Thyroid gland (tissue), 4 donors: ENCODE results near the gene RAB5B. TPM values are rescaled to one million over a fixed set of nuclear protein-coding genes. Genes with fewer than 3 reads are reported as not detected.

Experiments
- DNase-seq, 2 donors: peaks; one replicate each; pipeline ENCODE4 v3.0.0-alpha.2; 2019
- H3K27ac ChIP-seq, 3 donors: fragments of 200-600 bp; sonication (generic); 1 replicate in 2 of 3; 2 replicates in 1 of 3; pipeline ENCODE4 v1.5.1; 2016 to 2019; ENCODE audit warnings: mild to moderate bottlenecking in 1 of 3, moderate library complexity in 1 of 3
- H3K27me3 ChIP-seq: fragments of 200-600 bp; sonication (generic); one replicate; pipeline ENCODE4 v1.5.1; 2019
- H3K36me3 ChIP-seq, 2 donors: fragments of 200-600 bp; sonication (generic); one replicate each; pipeline ENCODE4 v1.5.1; 2016 to 2019
- H3K4me1 ChIP-seq, 2 donors: fragments of 200-600 bp; sonication (generic); one replicate each; pipeline ENCODE4 v1.5.1; 2017 to 2019
- H3K4me3 ChIP-seq, 3 donors: fragments of 200-600 bp; sonication (generic); replicated peaks in 1 of 3; 1 replicate in 2 of 3; 2 replicates in 1 of 3; pipeline ENCODE4 v1.5.1; 2016; ENCODE audit warnings: mild to moderate bottlenecking in 1 of 3
- H3K9me3 ChIP-seq: fragments of 200-600 bp; sonication (generic); one replicate; pipeline ENCODE4 v1.5.1; 2017
- POLR2A ChIP-seq, 2 donors: fragments of 450-650 bp; IDR thresholded peaks; one replicate each; pipeline ENCODE4 v1.6.1; 2017; ENCODE audit warnings: antibody characterized with exemption in 2 of 2, mild to moderate bottlenecking in 2 of 2, moderate library complexity in 1 of 2
- WGBS, 2 donors: methylation state at CpG; one replicate each; pipeline ENCODE4 v1.1.5; 2017; 5-methylcytosine and 5-hydroxymethylcytosine counted together
- intact Hi-C: fragments of 100-400 bp; cut with DNase I; formaldehyde crosslinking; loops from one replicate; pipeline ENCODE4 v1.15.1; 2023
- total RNA-seq, 4 donors: library from RNA; depleted of rRNA; stranded (reverse); fragments of >200 nt; gene quantifications; one replicate each; pipeline ENCODE4 v1.2.3, GENCODE V29; 2016
- TF ChIP-seq, protein P1 (sequence below), 6 experiments: fragments of 200-600 bp in 3 of 6; fragments of 450-650 bp in 3 of 6; sonication (generic) in 3 of 6; IDR thresholded peaks; one replicate each; pipeline ENCODE4 v1.5.1; 2016 to 2019; ENCODE audit warnings: antibody characterized with exemption in 6 of 6, mild to moderate bottlenecking in 2 of 6, inconsistent platforms in 1 of 6, moderate library complexity in 1 of 6

RAB5B gene
- total RNA-seq, 4 donors from 2014 or later = 104 to 119 (median 107) TPM

DNA sequence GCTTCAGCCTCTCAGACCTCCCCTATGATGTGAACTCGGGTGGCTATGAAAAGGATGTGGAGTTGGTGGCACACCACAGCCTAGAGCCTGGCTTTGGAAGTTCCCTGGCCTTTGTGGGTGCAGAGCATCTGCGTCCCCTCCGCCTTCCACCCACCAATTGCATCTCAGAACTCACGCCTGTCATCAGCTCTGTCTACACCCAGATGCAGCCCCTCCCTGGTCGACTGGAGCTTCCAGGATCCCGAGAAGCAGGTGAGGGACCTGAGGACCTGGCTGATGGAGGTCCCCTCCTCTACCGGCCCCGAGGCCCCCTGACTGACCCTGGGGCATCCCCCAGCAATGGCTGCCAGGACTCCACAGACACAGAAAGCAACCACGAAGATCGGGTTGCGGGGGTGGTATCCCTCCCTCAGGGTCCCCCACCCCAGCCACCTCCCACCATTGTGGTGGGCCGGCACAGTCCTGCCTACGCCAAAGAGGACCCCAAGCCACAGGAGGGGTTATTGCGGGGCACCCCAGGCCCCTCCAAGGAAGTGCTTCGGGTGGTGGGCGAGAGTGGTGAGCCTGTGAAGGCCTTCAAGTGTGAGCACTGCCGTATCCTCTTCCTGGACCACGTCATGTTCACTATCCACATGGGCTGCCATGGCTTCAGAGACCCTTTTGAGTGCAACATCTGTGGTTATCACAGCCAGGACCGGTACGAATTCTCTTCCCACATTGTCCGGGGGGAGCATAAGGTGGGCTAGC lies 60.9 kb downstream of the RAB5B start:
- Histone ChIP-seq H3K4me3 (no peak overlapping the region), H3K4me1 (no peaks in the 10 kb centered on the region), H3K27me3 (no peaks in the 10 kb centered on the region), H3K27ac (no peak overlapping the region), H3K9me3 (no peaks in the 10 kb centered on the region), H3K36me3 (peaks cover 15 to 25% of the 10 kb centered on the region in 2 donors)
- intact Hi-C loops = loop anchor here (5.0 kb wide), 1 partner anchor 32 kb away; no protein-coding TSS in a partner anchor
- TF ChIP-seq, protein P1, sequence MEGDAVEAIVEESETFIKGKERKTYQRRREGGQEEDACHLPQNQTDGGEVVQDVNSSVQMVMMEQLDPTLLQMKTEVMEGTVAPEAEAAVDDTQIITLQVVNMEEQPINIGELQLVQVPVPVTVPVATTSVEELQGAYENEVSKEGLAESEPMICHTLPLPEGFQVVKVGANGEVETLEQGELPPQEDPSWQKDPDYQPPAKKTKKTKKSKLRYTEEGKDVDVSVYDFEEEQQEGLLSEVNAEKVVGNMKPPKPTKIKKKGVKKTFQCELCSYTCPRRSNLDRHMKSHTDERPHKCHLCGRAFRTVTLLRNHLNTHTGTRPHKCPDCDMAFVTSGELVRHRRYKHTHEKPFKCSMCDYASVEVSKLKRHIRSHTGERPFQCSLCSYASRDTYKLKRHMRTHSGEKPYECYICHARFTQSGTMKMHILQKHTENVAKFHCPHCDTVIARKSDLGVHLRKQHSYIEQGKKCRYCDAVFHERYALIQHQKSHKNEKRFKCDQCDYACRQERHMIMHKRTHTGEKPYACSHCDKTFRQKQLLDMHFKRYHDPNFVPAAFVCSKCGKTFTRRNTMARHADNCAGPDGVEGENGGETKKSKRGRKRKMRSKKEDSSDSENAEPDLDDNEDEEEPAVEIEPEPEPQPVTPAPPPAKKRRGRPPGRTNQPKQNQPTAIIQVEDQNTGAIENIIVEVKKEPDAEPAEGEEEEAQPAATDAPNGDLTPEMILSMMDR (IDR thresholded peaks at IDR 0.05) = no peak
- TF ChIP-seq POLR2A (IDR thresholded peaks at IDR 0.05) = no peak
- 84 to 91% methylated on average over 12 to 16 of the region's 21 CpGs for WGBS, 2 donors
- DNase-seq = no peak

DNA sequence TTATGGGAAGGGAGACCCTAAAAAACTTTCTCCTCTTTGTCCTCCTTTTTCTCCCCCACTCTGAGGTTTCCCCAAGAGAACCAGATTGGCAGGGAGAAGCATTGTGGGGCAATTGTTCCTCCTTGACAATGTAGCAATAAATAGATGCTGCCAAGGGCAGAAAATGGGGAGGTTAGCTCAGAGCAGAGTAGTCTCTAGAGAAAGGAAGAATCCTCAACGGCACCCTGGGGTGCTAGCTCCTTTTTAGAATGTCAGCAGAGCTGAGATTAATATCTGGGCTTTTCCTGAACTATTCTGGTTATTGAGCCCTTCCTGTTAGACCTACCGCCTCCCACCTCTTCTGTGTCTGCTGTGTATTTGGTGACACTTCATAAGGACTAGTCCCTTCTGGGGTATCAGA lies 63.3 kb downstream of the RAB5B start:
- H3K36me3 ChIP-seq = peaks cover 15 to 19% of the 10 kb centered on the region in 2 donors
- TF ChIP-seq, protein P1 (IDR thresholded peaks at IDR 0.05) = no peak
- TF ChIP-seq POLR2A (IDR thresholded peaks at IDR 0.05) = no peak
- H3K27me3 ChIP-seq = no peaks in the 10 kb centered on the region
- no peak overlapping the region for H3K27ac ChIP-seq
- 73 to 88% methylated on average over 2 of the region's 2 CpGs for WGBS, 2 donors
- intact Hi-C loops = loop anchor here (5.0 kb wide), 1 partner anchor 35 kb away; no protein-coding TSS in a partner anchor
- no peak for DNase-seq
- no peaks in the 10 kb centered on the region for H3K9me3 ChIP-seq
- peaks cover 0 to 4% of the 10 kb centered on the region in 2 donors for H3K4me1 ChIP-seq
- no peak overlapping the region for H3K4me3 ChIP-seq

DNA sequence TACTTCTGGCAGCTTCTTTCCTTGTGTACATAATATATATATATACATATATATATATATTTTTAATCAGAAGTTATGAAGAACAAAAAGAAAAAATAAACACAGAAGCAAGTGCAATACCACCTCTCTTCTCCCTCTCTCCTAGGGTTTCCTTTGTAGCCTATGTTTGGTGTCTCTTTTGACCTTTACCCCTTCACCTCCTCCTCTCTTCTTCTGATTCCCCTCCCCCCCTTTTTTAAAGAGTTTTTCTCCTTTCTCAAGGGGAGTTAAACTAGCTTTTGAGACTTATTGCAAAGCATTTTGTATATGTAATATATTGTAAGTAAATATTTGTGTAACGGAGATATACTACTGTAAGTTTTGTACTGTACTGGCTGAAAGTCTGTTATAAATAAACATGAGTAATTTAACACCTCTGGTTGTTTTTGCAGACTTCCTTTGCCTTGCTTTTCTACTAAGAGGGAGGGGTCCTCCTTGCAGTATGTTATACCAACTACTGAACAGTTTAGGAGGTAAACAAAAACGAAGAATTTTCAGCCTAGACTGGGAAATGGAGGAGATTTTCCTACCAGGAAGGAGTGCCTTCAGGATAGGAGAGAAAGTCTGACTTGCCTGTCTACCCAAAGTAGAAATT lies 64.3 kb downstream of the RAB5B start:
- no peak overlapping the region for H3K4me3 ChIP-seq
- H3K36me3 ChIP-seq = peaks cover 12 to 14% of the 10 kb centered on the region in 2 donors
- H3K27me3 ChIP-seq = no peaks in the 10 kb centered on the region
- no peak for TF ChIP-seq POLR2A (IDR thresholded peaks at IDR 0.05)
- TF ChIP-seq, protein P1 (IDR thresholded peaks at IDR 0.05) = no peak
- intact Hi-C loops = loop anchor here (5.0 kb wide), 1 partner anchor 36 kb away; no protein-coding TSS in a partner anchor
- peaks cover 7 to 11% of the 10 kb centered on the region in 2 donors for H3K4me1 ChIP-seq
- no peak for DNase-seq
- 60 to 79% methylated on average over 2 of the region's 2 CpGs for WGBS, 2 donors
- no peaks in the 10 kb centered on the region for H3K9me3 ChIP-seq
- H3K27ac ChIP-seq = no peak overlapping the region

DNA sequence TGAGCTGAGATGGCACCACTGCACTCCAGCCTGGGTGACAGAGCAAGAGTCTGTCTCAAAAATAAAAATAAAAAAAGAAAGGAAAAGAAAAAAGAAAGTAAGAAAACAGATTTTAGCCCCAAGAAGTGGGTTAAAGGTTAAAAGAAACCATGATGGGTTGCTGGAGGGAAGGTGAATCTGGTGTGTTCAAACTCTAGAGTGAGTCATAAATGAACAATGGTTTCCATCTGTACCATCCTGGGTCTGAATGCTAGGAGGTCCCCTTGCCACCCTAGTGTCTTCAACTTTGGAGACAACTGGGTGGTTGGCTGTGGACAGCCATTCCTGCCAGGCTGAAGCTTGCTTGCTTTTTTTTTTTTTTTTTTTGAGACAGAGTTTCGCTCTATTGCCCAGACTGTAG lies 66.3 kb downstream of the RAB5B start:
- no peak for DNase-seq
- TF ChIP-seq, protein P1 (IDR thresholded peaks at IDR 0.05) = no peak
- TF ChIP-seq POLR2A (IDR thresholded peaks at IDR 0.05) = no peak
- no peaks in the 10 kb centered on the region for H3K9me3 ChIP-seq
- H3K4me3 ChIP-seq = no peak overlapping the region
- intact Hi-C loops = loop anchor here (10.0 kb wide), 1 partner anchor 65 kb away; the partner anchor contains the start of gene PA2G4
- H3K4me1 ChIP-seq = peaks cover 7 to 11% of the 10 kb centered on the region in 2 donors
- H3K36me3 ChIP-seq = peaks cover 19 to 24% of the 10 kb centered on the region in 2 donors
- no peak overlapping the region for H3K27ac ChIP-seq
- H3K27me3 ChIP-seq = no peaks in the 10 kb centered on the region
- WGBS, 2 donors = 100% methylated on average over 1 of the region's 1 CpG
